ENCODE results near the gene DHODH. TPM values are rescaled to one million over a fixed set of nuclear protein-coding genes. Genes with fewer than 3 reads are reported as not detected.

DHODH gene
- total and polyA plus RNA-seq, 2 experiments from 2014 or later, result 11.5 to 11.9 TPM

GRCh38 chr16:72009779-72010178, 1.2 kb downstream of the DHODH start:
- Histone ChIP-seq H3K9me3 (ENCODE audit: low read depth) (no peaks in the 10 kb centered on the region), H3K4me1 (ENCODE audit: low read depth) (peaks cover 16% of the 10 kb centered on the region), H3K27me3 (no peaks in the 10 kb centered on the region), H3K4me3 (no peak overlapping the region), H3K27ac (no peak overlapping the region), H3K36me3 (no peaks in the 10 kb centered on the region)
- TF ChIP-seq, protein P1, sequence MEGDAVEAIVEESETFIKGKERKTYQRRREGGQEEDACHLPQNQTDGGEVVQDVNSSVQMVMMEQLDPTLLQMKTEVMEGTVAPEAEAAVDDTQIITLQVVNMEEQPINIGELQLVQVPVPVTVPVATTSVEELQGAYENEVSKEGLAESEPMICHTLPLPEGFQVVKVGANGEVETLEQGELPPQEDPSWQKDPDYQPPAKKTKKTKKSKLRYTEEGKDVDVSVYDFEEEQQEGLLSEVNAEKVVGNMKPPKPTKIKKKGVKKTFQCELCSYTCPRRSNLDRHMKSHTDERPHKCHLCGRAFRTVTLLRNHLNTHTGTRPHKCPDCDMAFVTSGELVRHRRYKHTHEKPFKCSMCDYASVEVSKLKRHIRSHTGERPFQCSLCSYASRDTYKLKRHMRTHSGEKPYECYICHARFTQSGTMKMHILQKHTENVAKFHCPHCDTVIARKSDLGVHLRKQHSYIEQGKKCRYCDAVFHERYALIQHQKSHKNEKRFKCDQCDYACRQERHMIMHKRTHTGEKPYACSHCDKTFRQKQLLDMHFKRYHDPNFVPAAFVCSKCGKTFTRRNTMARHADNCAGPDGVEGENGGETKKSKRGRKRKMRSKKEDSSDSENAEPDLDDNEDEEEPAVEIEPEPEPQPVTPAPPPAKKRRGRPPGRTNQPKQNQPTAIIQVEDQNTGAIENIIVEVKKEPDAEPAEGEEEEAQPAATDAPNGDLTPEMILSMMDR (IDR thresholded peaks at IDR 0.05; ENCODE audit: low read depth, low read length), result no peak
- DNase-seq (ENCODE audit: low read depth in 1 of 2, low spot score in 1 of 2), result no peak

GRCh38 chr16:72012607-72013006, 4.1 kb downstream of the DHODH start:
- H3K4me1 ChIP-seq (ENCODE audit: low read depth), result peaks cover 16% of the 10 kb centered on the region
- no peaks in the 10 kb centered on the region for H3K27me3 ChIP-seq
- no peak overlapping the region for H3K27ac ChIP-seq
- peaks cover 4% of the 10 kb centered on the region for H3K36me3 ChIP-seq
- TF ChIP-seq, protein P1 (IDR thresholded peaks at IDR 0.05; ENCODE audit: low read depth, low read length), result no peak
- H3K4me3 ChIP-seq, result no peak overlapping the region
- DNase-seq (ENCODE audit: low read depth in 1 of 2, low spot score in 1 of 2), result no peak
- no peaks in the 10 kb centered on the region for H3K9me3 ChIP-seq (ENCODE audit: low read depth)

DNA sequence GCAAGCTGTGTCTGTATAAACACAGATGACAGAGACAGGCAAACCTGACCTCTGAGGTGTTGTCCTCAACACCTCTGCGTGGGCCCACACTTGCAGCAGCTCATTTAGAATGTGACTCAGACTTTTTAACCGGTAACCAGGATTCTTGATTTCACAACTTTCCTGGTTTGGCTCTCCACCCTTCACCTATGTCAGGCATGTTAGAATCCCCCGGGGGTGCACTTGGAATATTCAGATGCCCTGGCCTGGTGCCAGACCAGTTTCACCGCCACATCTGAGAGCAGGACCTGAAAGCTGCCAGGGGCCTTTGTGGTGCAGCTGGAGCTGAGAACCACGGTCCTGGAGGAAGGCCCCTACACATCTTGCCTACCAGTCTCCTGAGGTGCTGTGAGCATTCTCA, 4.8 kb downstream of the DHODH start:
- H3K27ac ChIP-seq, result peak overlapping the region; percentile 74
- TF ChIP-seq, protein P1 (IDR thresholded peaks at IDR 0.05; ENCODE audit: low read depth, low read length), result no peak

GRCh38 chr16:72013888-72014581, 5.5 kb downstream of the DHODH start:
- Histone ChIP-seq H3K27me3 (no peaks in the 10 kb centered on the region), H3K9me3 (ENCODE audit: low read depth) (no peaks in the 10 kb centered on the region), H3K4me3 (no peak overlapping the region), H3K4me1 (ENCODE audit: low read depth) (peaks cover 16% of the 10 kb centered on the region), H3K27ac (peak overlapping the region; percentile 74), H3K36me3 (peaks cover 4% of the 10 kb centered on the region)
- DNase-seq (ENCODE audit: low read depth in 1 of 2, low spot score in 1 of 2), result peak; percentile 12 to 82
- TF ChIP-seq, protein P1 (IDR thresholded peaks at IDR 0.05; ENCODE audit: low read depth, low read length), result no peak

More for the DNA sequence above, 4.8 kb downstream of the DHODH start:
- peak; percentile 37 to 74 for DNase-seq (ENCODE audit: low read depth in 1 of 2, low spot score in 1 of 2)
- no peaks in the 10 kb centered on the region for H3K9me3 ChIP-seq (ENCODE audit: low read depth)
- peaks cover 16% of the 10 kb centered on the region for H3K4me1 ChIP-seq (ENCODE audit: low read depth)
- no peaks in the 10 kb centered on the region for H3K27me3 ChIP-seq
- peaks cover 4% of the 10 kb centered on the region for H3K36me3 ChIP-seq
- H3K4me3 ChIP-seq, result no peak overlapping the region

DNA sequence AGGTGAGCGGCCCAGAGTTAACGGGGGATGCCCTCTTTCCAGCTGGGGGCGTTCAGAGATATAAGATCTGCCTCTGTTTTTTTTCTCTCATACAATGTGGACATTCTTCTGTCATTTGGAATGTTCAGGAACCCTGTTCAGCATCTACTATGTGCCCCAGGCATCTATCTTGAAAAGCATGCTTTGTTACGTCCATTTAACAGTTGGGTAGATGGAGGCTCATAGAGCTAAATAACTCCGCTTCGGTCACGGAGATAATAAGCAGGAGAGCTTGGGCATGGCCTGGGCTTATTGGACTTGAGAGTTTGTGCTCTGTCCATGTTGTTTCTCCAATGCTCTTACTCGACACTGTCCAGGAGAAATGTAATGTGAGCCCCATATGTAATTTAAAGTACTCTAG, 6.1 kb downstream of the DHODH start:
- H3K4me3 ChIP-seq, result no peak overlapping the region
- TF ChIP-seq, protein P1 (IDR thresholded peaks at IDR 0.05; ENCODE audit: low read depth, low read length), result no peak

More for the DNA sequence above, 6.1 kb downstream of the DHODH start:
- H3K9me3 ChIP-seq (ENCODE audit: low read depth), result no peaks in the 10 kb centered on the region
- peaks cover 16% of the 10 kb centered on the region for H3K4me1 ChIP-seq (ENCODE audit: low read depth)
- no peak overlapping the region for H3K27ac ChIP-seq
- H3K27me3 ChIP-seq, result no peaks in the 10 kb centered on the region
- peaks cover 4% of the 10 kb centered on the region for H3K36me3 ChIP-seq
- DNase-seq (ENCODE audit: low read depth in 1 of 2, low spot score in 1 of 2), result no peak

Measured in cardiac muscle cell (in vitro differentiated cells and primary cell).